NB4 (cell line): ENCODE measurements around the gene SIRPA.

ENCODE experiments used
- DNase-seq: peaks from one replicate; pipeline ENCODE4 v3.0.0; 2010; ENCODE audit warnings: low read depth
- H3K4me3 ChIP-seq: one replicate; pipeline ENCODE4 v1.5.1; 2011; ENCODE audit warnings: mild to moderate bottlenecking, low read depth, low read length, moderate library complexity
- CTCF ChIP-seq: IDR thresholded peaks from one replicate; pipeline ENCODE4 v1.5.1; 2012; ENCODE audit warnings: low read depth, low read length
- MAX ChIP-seq: IDR thresholded peaks from 2 replicates; pipeline ENCODE4 v1.6.1; 2011; ENCODE audit warnings: low read depth, low read length
- MYC ChIP-seq: IDR thresholded peaks from 2 replicates; pipeline ENCODE4 v1.6.1; 2011; ENCODE audit warnings: low read depth, low read length
- POLR2A ChIP-seq: IDR thresholded peaks from 2 replicates; pipeline ENCODE4 v1.6.1; 2011; ENCODE audit warnings: mild to moderate bottlenecking; ENCODE audit not compliant: insufficient read length; ENCODE audit errors: extremely low read depth

Gene SIRPA

GRCh38 chr20:1894951-1895673 is at the start of gene SIRPA:
TSS of gene SIRPA (plus strand) at chr20:1895407. CDS start at chr20:1895448, 41 bp downstream.
- TF ChIP-seq MAX (no peak), POLR2A (no peak), MYC (no peak), CTCF (no peak)
- peak within 1 kb of the TSS; percentile 86 for H3K4me3 ChIP-seq

GRCh38 chr20:1845701-1846100 is 49.5 kb upstream of the SIRPA start:
- H3K4me3 ChIP-seq: no peak overlapping the region
- DNase-seq: no peak
- TF ChIP-seq MAX: no peak
- no peak for TF ChIP-seq POLR2A
- no peak for TF ChIP-seq MYC

More at GRCh38 chr20:1894951-1895673, at the start of gene SIRPA:
- peak; percentile 81 for DNase-seq

- TF ChIP-seq MAX (no peak), MYC (no peak), CTCF (no peak), POLR2A (no peak)
- no peak for DNase-seq
- no peak overlapping the region for H3K4me3 ChIP-seq
These were observed 48.9 kb upstream of the SIRPA start for GRCh38 chr20:1846341-1846740.

GRCh38 chr20:1846876-1847275 is 48.3 kb upstream of the SIRPA start:
- TF ChIP-seq POLR2A: no peak
- no peak for TF ChIP-seq MAX
- TF ChIP-seq CTCF: no peak
- no peak for TF ChIP-seq MYC
- no peak overlapping the region for H3K4me3 ChIP-seq
- no peak for DNase-seq

GRCh38 chr20:1847780-1848179 is 47.4 kb upstream of the SIRPA start:
- no peak overlapping the region for H3K4me3 ChIP-seq
- no peak for DNase-seq
- TF ChIP-seq CTCF (no peak), POLR2A (no peak), MYC (no peak), MAX (no peak)

- DNase-seq: no peak
- no peak overlapping the region for H3K4me3 ChIP-seq
- no peak for TF ChIP-seq MAX
- TF ChIP-seq CTCF: no peak
- TF ChIP-seq POLR2A: no peak
- TF ChIP-seq MYC: no peak
These were observed 46.8 kb upstream of the SIRPA start for GRCh38 chr20:1848373-1848772.
